CD4-positive, alpha-beta memory T cell (primary cell): ENCODE results near the gene PPP1R7. TPM values are rescaled to one million over a fixed set of nuclear protein-coding genes. Genes with fewer than 3 reads are reported as not detected.

ENCODE experiments used
- CTCF ChIA-PET: fragments of 350-600 bp; sonication (Branson Sonifier 250); formaldehyde crosslinking; loops from one replicate; lab custom pipeline; 2021; ENCODE audit warnings: inconsistent platforms; ENCODE audit not compliant: partially characterized antibody; lab: Charles Lee
- POLR2A ChIA-PET: fragments of 350-600 bp; sonication (Branson Sonifier 250); formaldehyde crosslinking; loops from one replicate; lab custom pipeline; 2021; ENCODE audit not compliant: partially characterized antibody; lab: Charles Lee
- DNase-seq, 5 donors: peaks; one replicate each; pipeline versions ENCODE4 v3.0.0 to v3.0.0-alpha.2; 2020 to 2022; ENCODE audit warnings: mixed read lengths in 1 of 5
- H3K27ac ChIP-seq: one replicate; pipeline ENCODE4 v1.7.0; 2013; ENCODE audit warnings: low read depth, low read length
- H3K27me3 ChIP-seq: 2 replicates; pipeline ENCODE4 v1.7.0; 2013; ENCODE audit warnings: mild to moderate bottlenecking, low read length, moderate library complexity; ENCODE audit not compliant: insufficient read depth
- H3K36me3 ChIP-seq: 2 replicates; pipeline ENCODE4 v1.7.0; 2013; ENCODE audit warnings: mild to moderate bottlenecking, low read length, moderate library complexity; ENCODE audit not compliant: insufficient read depth
- H3K4me1 ChIP-seq: 2 replicates; pipeline ENCODE4 v1.7.0; 2013; ENCODE audit warnings: mild to moderate bottlenecking, low read length, moderate library complexity; ENCODE audit not compliant: insufficient read depth
- H3K4me3 ChIP-seq, 2 donors: one replicate each; pipeline ENCODE4 v1.7.0; 2013; ENCODE audit warnings: low read length in 2 of 2, mild to moderate bottlenecking in 1 of 2
- H3K9me3 ChIP-seq, 2 donors: one replicate each; pipeline ENCODE4 v1.7.0; 2013; ENCODE audit warnings: low read length in 2 of 2, control low read depth in 1 of 2; ENCODE audit not compliant: control insufficient read depth in 1 of 2
- H3K27ac Mint-ChIP-seq, 7 donors: one replicate each; pipeline ENCODE4 v1.8.0; 2020 to 2021; ENCODE audit warnings: mixed read lengths in 7 of 7, mild to moderate bottlenecking in 6 of 7, inconsistent platforms in 3 of 7, moderate library complexity in 3 of 7
- H3K27me3 Mint-ChIP-seq, 2 donors: one replicate each; pipeline ENCODE4 v1.8.0; 2020 to 2021; ENCODE audit warnings: mixed read lengths in 2 of 2
- H3K36me3 Mint-ChIP-seq, 2 donors: one replicate each; pipeline ENCODE4 v1.8.0; 2020 to 2021; ENCODE audit warnings: mixed read lengths in 2 of 2, inconsistent platforms in 1 of 2, mild to moderate bottlenecking in 1 of 2
- H3K4me1 Mint-ChIP-seq, 4 donors: one replicate each; pipeline ENCODE4 v1.8.0; 2020 to 2021; ENCODE audit warnings: mixed read lengths in 4 of 4, mild to moderate bottlenecking in 1 of 4
- H3K4me3 Mint-ChIP-seq, 8 donors: one replicate each; pipeline ENCODE4 v1.8.0; 2020 to 2021; ENCODE audit warnings: mixed read lengths in 8 of 8, mild to moderate bottlenecking in 7 of 8, moderate library complexity in 6 of 8, inconsistent platforms in 3 of 8
- H3K9me3 Mint-ChIP-seq, 8 donors: one replicate each; pipeline ENCODE4 v1.8.0; 2020 to 2021; ENCODE audit warnings: mixed read lengths in 8 of 8, mild to moderate bottlenecking in 5 of 8, inconsistent platforms in 3 of 8, moderate library complexity in 1 of 8
- intact Hi-C: fragments of 100-400 bp; cut with micrococcal nuclease; formaldehyde crosslinking; loops from one replicate; pipeline ENCODE4 v1.15.1; 2023
- polyA plus RNA-seq, 2 donors: library from polyadenylated mRNA; unstranded; fragments of 300-500 nt; fragmentation: Illumina TruSeq; gene quantifications; one replicate each; pipeline ENCODE4 v1.2.3, GENCODE V29; 2021
- total RNA-seq, 2 experiments: library from RNA; stranded (reverse); gene quantifications; one replicate each; pipeline ENCODE4 v1.2.3, GENCODE V29; 2021

The PPP1R7 gene
- total and polyA plus RNA-seq, 4 experiments from 2014 or later = 61.3 to 119 (median 91.6) TPM

DNA sequence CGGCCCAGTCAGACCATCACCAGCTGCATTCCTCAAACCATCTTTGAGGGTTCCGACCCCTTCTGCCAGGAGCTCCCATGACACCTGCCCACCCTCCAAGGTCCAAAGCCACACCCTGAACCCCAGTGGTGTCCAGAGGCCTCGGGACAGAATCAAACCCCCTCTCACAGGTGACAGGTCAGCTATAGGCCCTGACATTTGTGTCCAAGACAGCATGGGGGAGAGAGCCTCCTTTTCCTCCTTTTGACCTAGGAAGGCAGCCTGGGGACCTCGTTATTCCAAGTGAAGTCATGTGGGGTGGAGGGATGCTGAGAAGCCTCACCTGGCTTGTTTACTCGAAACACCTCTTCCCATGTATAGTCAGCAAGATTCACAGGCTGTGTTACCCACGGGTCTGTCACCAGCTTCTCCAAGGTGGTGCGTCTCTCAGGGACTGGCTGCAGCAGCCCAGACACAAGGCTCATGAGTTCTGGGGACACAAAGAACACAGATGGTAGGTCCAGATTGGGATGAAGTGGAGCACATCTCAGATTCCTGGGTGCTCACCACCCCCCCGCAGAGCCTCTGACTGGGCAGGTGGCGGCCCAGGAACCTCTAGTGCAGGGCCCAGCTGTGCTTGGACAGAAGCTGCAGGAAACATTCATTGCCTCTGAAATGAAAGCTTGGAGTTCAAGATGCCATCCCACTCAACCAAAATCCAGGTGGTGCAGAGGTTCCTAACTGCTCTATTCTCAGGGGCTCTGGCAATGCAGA is 43.1 kb upstream of the PPP1R7 start:
- no peaks in the 10 kb centered on the region for H3K9me3 ChIP-seq
- peaks cover 40 to 91% (median 65%) of the 10 kb centered on the region in 4 donors for H3K4me1 Mint-ChIP-seq
- peaks cover 8% of the 10 kb centered on the region for H3K36me3 ChIP-seq
- H3K27ac ChIP-seq = no peak overlapping the region
- peak overlapping the region; percentile 69 to 99 (median 97) for H3K27ac Mint-ChIP-seq
- ChIA-PET POLR2A (interaction anchor here (1.0 to 17.2 kb wide), 6 partner anchors 14 to 111 kb away, joined by 3 to 299 read pairs (median 41); partner anchors contain the start of genes PASK and PPP1R7), CTCF (interaction anchor here (1.2 kb wide), 1 partner anchor 28 kb away, joined by 3 read pairs; no protein-coding TSS in a partner anchor)
- H3K9me3 Mint-ChIP-seq = peaks cover 0 to 6% (median 1%) of the 10 kb centered on the region in 8 donors
- H3K4me3 Mint-ChIP-seq = peak overlapping the region in 5 of 8 donors; percentile 7 to 90 (median 44)
- intact Hi-C loops = no loop called here
- H3K4me1 ChIP-seq = peaks cover 83% of the 10 kb centered on the region
- H3K27me3 ChIP-seq = no peaks in the 10 kb centered on the region
- H3K36me3 Mint-ChIP-seq = peaks cover 25 to 32% of the 10 kb centered on the region in 2 donors
- DNase-seq = no peak
- H3K4me3 ChIP-seq = no peak overlapping the region
- H3K27me3 Mint-ChIP-seq = no peaks in the 10 kb centered on the region

- Mint-ChIP-seq H3K27ac (peak overlapping the region; percentile 93 to 99 (median 97)), H3K4me3 (peak overlapping the region; percentile 82 to 98 (median 92)), H3K4me1 (peaks cover 40 to 86% (median 64%) of the 10 kb centered on the region in 4 donors), H3K9me3 (peaks cover 0 to 6% (median 1%) of the 10 kb centered on the region in 8 donors), H3K36me3 (peaks cover 25 to 35% of the 10 kb centered on the region in 2 donors), H3K27me3 (no peaks in the 10 kb centered on the region)
- Histone ChIP-seq H3K36me3 (peaks cover 8% of the 10 kb centered on the region), H3K4me3 (peak overlapping the region in 1 of 2 donors; percentile 64), H3K27me3 (no peaks in the 10 kb centered on the region), H3K4me1 (peaks cover 83% of the 10 kb centered on the region), H3K27ac (peak overlapping the region; percentile 64), H3K9me3 (no peaks in the 10 kb centered on the region)
- CTCF ChIA-PET = interaction anchor here (1.1 to 2.0 kb wide), 2 partner anchors 30 to 42 kb away, joined by 3 to 5 read pairs; partner anchors contain the start of gene PPP1R7
- intact Hi-C loops = no loop called here
- peak; percentile 64 to 80 (median 71) for DNase-seq
- POLR2A ChIA-PET = interaction anchor here (0.6 to 17.2 kb wide), 13 partner anchors 7 to 207 kb away, joined by 3 to 299 read pairs (median 7); partner anchors contain the start of genes HDLBP, MTERF4, PASK and PPP1R7
Observed at GRCh38 chr2:241108271-241109209, 41.7 kb upstream of the PPP1R7 start.

- Histone ChIP-seq H3K4me3 (peak overlapping the region; percentile 46 to 64), H3K4me1 (peaks cover 74% of the 10 kb centered on the region), H3K27ac (peak overlapping the region; percentile 64), H3K27me3 (no peaks in the 10 kb centered on the region), H3K9me3 (no peaks in the 10 kb centered on the region), H3K36me3 (peaks cover 8% of the 10 kb centered on the region)
- peak in 1 of 5 donors; percentile 26 for DNase-seq
- peak overlapping the region; percentile 89 to 98 (median 93) for H3K4me3 Mint-ChIP-seq
- H3K27me3 Mint-ChIP-seq = no peaks in the 10 kb centered on the region
- ChIA-PET POLR2A (interaction anchor here (1.0 to 17.2 kb wide), 15 partner anchors 8 to 549 kb away, joined by 3 to 299 read pairs (median 6); partner anchors contain the start of genes DUSP28, HDLBP, MTERF4 and PASK), CTCF (interaction anchor here (1.1 to 2.0 kb wide), 2 partner anchors 31 to 41 kb away, joined by 3 to 5 read pairs; partner anchors contain the start of gene PPP1R7)
- peak overlapping the region; percentile 93 to 99 (median 97) for H3K27ac Mint-ChIP-seq
- intact Hi-C loops = loop anchor here (2.0 kb wide), 1 partner anchor 15 kb away; no protein-coding TSS in a partner anchor
- peaks cover 38 to 79% (median 61%) of the 10 kb centered on the region in 4 donors for H3K4me1 Mint-ChIP-seq
- H3K36me3 Mint-ChIP-seq = peaks cover 27 to 40% of the 10 kb centered on the region in 2 donors
- H3K9me3 Mint-ChIP-seq = peaks cover 0 to 6% (median 1%) of the 10 kb centered on the region in 8 donors
Observed at GRCh38 chr2:241109210-241110088, 40.8 kb upstream of the PPP1R7 start.

DNA sequence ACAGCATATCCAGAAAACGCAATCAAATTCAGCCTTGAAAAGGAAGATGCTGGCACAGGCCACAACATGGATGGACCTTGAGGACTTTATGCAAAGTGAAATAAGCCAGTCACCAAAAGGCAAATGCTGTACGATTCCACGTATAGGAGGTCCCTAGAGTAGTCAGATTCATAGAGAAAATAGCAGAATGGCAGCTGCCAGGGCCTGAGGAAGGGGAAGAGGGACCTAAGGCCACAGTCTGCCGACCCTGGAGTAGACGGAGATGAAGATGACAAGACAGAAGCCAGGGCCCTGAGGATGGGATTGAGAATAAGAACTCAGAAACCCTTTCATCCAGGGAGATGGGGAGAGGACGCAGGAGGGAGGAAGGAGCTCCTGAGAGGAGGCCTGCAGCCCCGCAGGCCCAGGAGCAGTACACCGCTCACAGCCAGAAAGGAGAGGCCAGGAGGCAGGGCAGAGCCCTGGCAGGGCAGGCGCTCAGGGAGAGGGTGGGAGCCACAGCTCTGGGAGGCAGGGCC is 40.1 kb upstream of the PPP1R7 start:
- Histone ChIP-seq H3K9me3 (no peaks in the 10 kb centered on the region), H3K36me3 (peaks cover 8% of the 10 kb centered on the region), H3K27me3 (no peaks in the 10 kb centered on the region), H3K27ac (peak overlapping the region; percentile 64), H3K4me3 (peak overlapping the region; percentile 46 to 51), H3K4me1 (peaks cover 67% of the 10 kb centered on the region)
- peaks cover 0 to 6% (median 1%) of the 10 kb centered on the region in 8 donors for H3K9me3 Mint-ChIP-seq
- ChIA-PET CTCF (interaction anchor here (1.3 to 2.0 kb wide), 2 partner anchors 8 to 31 kb away, joined by 4 to 5 read pairs; partner anchors contain the start of gene MTERF4), POLR2A (interaction anchor here (1.0 to 17.2 kb wide), 13 partner anchors 8 to 550 kb away, joined by 3 to 299 read pairs (median 10); partner anchors contain the start of genes DUSP28, HDLBP, MTERF4 and PASK)
- DNase-seq = peak in 1 of 5 donors; percentile 19
- peak overlapping the region; percentile 93 to 99 (median 97) for H3K27ac Mint-ChIP-seq
- intact Hi-C loops = loop anchor here (2.0 kb wide), 1 partner anchor 15 kb away; no protein-coding TSS in a partner anchor
- peaks cover 37 to 75% (median 59%) of the 10 kb centered on the region in 4 donors for H3K4me1 Mint-ChIP-seq
- H3K27me3 Mint-ChIP-seq = no peaks in the 10 kb centered on the region
- peaks cover 34 to 47% of the 10 kb centered on the region in 2 donors for H3K36me3 Mint-ChIP-seq
- H3K4me3 Mint-ChIP-seq = peak overlapping the region; percentile 89 to 98 (median 93)

GRCh38 chr2:241110607-241111439 is 39.4 kb upstream of the PPP1R7 start:
- H3K4me3 Mint-ChIP-seq = peak overlapping the region; percentile 89 to 98 (median 93)
- H3K27ac Mint-ChIP-seq = peak overlapping the region; percentile 93 to 99 (median 97)
- H3K9me3 ChIP-seq = no peaks in the 10 kb centered on the region
- peaks cover 60% of the 10 kb centered on the region for H3K4me1 ChIP-seq
- peaks cover 35 to 69% (median 53%) of the 10 kb centered on the region in 4 donors for H3K4me1 Mint-ChIP-seq
- intact Hi-C loops = loop anchor here (2.0 kb wide), 1 partner anchor 14 kb away; no protein-coding TSS in a partner anchor
- H3K9me3 Mint-ChIP-seq = peaks cover 0 to 6% (median 1%) of the 10 kb centered on the region in 8 donors
- ChIA-PET CTCF (interaction anchor here (1.3 kb wide), 1 partner anchor 9 kb away, joined by 4 read pairs; the partner anchor contains the start of gene MTERF4), POLR2A (interaction anchor here (1.0 to 17.2 kb wide), 12 partner anchors 9 to 550 kb away, joined by 3 to 299 read pairs (median 8); partner anchors contain the start of genes DUSP28, HDLBP, MTERF4 and PASK)
- H3K36me3 ChIP-seq = peaks cover 8% of the 10 kb centered on the region
- peak overlapping the region; percentile 48 to 51 for H3K4me3 ChIP-seq
- H3K27me3 Mint-ChIP-seq = no peaks in the 10 kb centered on the region
- peak overlapping the region; percentile 64 for H3K27ac ChIP-seq
- peak in 1 of 5 donors; percentile 33 for DNase-seq
- H3K27me3 ChIP-seq = no peaks in the 10 kb centered on the region
- H3K36me3 Mint-ChIP-seq = peaks cover 36 to 49% of the 10 kb centered on the region in 2 donors
